ENCODE measurements around the gene HPSE2. TPM values are rescaled to one million over a fixed set of nuclear protein-coding genes. Genes with fewer than 3 reads are reported as not detected.
"Not testable (repeated sequence)": the region's sequence is repeated elsewhere in the genome, so short reads cannot be mapped to it uniquely, and the experiment has no call there.

HPSE2 gene
- polyA plus RNA-seq, 1 of the 3 experiments (the other 2 are of a cell fraction): not detected

DNA sequence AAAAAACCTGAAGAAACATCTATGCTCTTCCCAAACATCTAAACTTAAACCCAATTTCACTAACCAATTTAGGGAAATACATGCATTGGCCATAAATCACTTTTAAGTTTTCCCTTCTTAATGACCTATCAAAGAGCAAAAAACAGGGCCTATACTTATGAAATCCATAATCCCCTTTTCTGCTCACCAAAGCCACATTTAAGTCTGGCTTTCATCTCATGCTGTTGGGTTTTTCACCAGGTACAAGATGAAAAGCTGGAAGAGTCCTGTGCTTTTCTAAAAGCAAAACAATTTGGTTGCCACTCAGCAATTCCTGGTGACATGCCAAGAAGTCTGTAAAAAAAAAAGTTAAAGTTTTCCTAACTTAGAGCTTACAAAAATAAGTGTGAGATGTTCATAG, 92.6 kb downstream of the HPSE2 start:
- Histone ChIP-seq H3K9ac (no peak overlapping the region), H2AFZ (ENCODE audit: low read depth) (no peak overlapping the region), H3K4me3 (ENCODE audit: low read depth in 2 of 2, low read length in 1 of 2) (no peak overlapping the region), H3K27ac (ENCODE audit: low read depth in 2 of 2, low read length in 1 of 2) (no peak overlapping the region), H3K9me3 (no peaks in the 10 kb centered on the region), H3K9me2 (no peaks in the 10 kb centered on the region), H3K27me3 (ENCODE audit: insufficient read depth) (no peaks in the 10 kb centered on the region), H4K20me1 (ENCODE audit: insufficient read depth) (no peaks in the 10 kb centered on the region), H3K4me1 (ENCODE audit: control insufficient read depth in 1 of 2, insufficient read depth in 2 of 2, low read depth in 1 of 2, low read length in 1 of 2) (no peaks in the 10 kb centered on the region), H3K79me2 (ENCODE audit: insufficient read depth) (no peaks in the 10 kb centered on the region), H3K36me3 (replicated peaks in 1 of 2; ENCODE audit: control insufficient read depth in 1 of 2, insufficient read depth in 2 of 2, low read length in 1 of 2) (no peaks in the 10 kb centered on the region), H3F3A (replicated peaks; ENCODE audit: insufficient read depth) (no peaks in the 10 kb centered on the region), H3K4me2 (no peak overlapping the region)
- no peak for DNase-seq
- no peak for TF ChIP-seq RAD21 (IDR thresholded peaks at IDR 0.05; ENCODE audit: low read length)
- TF ChIP-seq MXI1 (IDR thresholded peaks at IDR 0.05; ENCODE audit: low read depth, low read length): no peak
- TF ChIP-seq FOXM1 (IDR thresholded peaks at IDR 0.05; ENCODE audit: low read depth): no peak
- no peak for TF ChIP-seq JUND (IDR thresholded peaks at IDR 0.05)
- TF ChIP-seq, protein P1, sequence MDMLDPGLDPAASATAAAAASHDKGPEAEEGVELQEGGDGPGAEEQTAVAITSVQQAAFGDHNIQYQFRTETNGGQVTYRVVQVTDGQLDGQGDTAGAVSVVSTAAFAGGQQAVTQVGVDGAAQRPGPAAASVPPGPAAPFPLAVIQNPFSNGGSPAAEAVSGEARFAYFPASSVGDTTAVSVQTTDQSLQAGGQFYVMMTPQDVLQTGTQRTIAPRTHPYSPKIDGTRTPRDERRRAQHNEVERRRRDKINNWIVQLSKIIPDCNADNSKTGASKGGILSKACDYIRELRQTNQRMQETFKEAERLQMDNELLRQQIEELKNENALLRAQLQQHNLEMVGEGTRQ (IDR thresholded peaks at IDR 0.05; ENCODE audit: borderline replicate concordance, low read depth, low read length): no peak
- no peak for TF ChIP-seq GATA2 (CRISPR knock-in tag; IDR thresholded peaks at IDR 0.05)
- TF ChIP-seq, protein P2, sequence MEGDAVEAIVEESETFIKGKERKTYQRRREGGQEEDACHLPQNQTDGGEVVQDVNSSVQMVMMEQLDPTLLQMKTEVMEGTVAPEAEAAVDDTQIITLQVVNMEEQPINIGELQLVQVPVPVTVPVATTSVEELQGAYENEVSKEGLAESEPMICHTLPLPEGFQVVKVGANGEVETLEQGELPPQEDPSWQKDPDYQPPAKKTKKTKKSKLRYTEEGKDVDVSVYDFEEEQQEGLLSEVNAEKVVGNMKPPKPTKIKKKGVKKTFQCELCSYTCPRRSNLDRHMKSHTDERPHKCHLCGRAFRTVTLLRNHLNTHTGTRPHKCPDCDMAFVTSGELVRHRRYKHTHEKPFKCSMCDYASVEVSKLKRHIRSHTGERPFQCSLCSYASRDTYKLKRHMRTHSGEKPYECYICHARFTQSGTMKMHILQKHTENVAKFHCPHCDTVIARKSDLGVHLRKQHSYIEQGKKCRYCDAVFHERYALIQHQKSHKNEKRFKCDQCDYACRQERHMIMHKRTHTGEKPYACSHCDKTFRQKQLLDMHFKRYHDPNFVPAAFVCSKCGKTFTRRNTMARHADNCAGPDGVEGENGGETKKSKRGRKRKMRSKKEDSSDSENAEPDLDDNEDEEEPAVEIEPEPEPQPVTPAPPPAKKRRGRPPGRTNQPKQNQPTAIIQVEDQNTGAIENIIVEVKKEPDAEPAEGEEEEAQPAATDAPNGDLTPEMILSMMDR (IDR thresholded peaks at IDR 0.05): no peak
- no peak for TF ChIP-seq FOSL2 (IDR thresholded peaks at IDR 0.05; ENCODE audit: borderline replicate concordance, low read depth)
- ChIA-PET CTCF (no interaction called here), POLR2A (no interaction called here)

DNA sequence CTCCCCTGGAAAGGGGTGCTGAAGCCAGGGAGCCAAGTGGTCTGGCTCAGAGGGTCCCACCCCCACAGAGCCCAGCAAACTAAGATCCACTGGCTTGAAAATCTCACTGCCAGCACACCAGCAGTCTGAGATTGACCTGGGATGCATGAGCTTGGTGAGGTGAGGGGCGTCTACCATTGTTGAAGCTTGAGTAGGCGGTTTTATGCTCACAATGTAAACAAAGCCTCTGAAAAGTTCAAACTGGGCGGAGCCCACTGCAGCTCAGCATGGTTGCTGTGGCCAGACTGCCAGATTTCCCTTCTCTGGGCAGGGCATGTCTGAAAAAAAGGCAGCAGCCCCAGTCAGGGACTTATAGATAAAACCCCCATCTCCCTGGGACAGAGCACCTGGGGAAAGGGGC, 102.8 kb downstream of the HPSE2 start:
- H3K4me3 ChIP-seq (ENCODE audit: low read depth in 2 of 2, low read length in 1 of 2); H3K36me3 ChIP-seq (replicated peaks in 1 of 2; ENCODE audit: control insufficient read depth in 1 of 2, insufficient read depth in 2 of 2, low read length in 1 of 2); H3K27ac ChIP-seq (ENCODE audit: low read depth in 2 of 2, low read length in 1 of 2); H3K27me3 ChIP-seq (ENCODE audit: insufficient read depth); H3F3A ChIP-seq (replicated peaks; ENCODE audit: insufficient read depth); H4K20me1 ChIP-seq (ENCODE audit: insufficient read depth); H3K4me1 ChIP-seq (ENCODE audit: control insufficient read depth in 1 of 2, insufficient read depth in 2 of 2, low read depth in 1 of 2, low read length in 1 of 2); H3K9me3 ChIP-seq; H2AFZ ChIP-seq (ENCODE audit: low read depth); H3K79me2 ChIP-seq (ENCODE audit: insufficient read depth); CTCF ChIA-PET; H3K4me2 ChIP-seq; H3K9ac ChIP-seq; DNase-seq; H3K9me2 ChIP-seq; POLR2A ChIA-PET: not testable (repeated sequence)
- WGBS (ENCODE audit: low lambda C conversion rate): 8% methylated on average over 3 of the region's 3 CpGs

- Histone ChIP-seq H3K27me3 (ENCODE audit: insufficient read depth) (no peaks in the 10 kb centered on the region), H3F3A (replicated peaks; ENCODE audit: insufficient read depth) (no peaks in the 10 kb centered on the region), H3K4me3 (ENCODE audit: low read depth in 2 of 2, low read length in 1 of 2) (no peak overlapping the region), H3K4me1 (ENCODE audit: control insufficient read depth in 1 of 2, insufficient read depth in 2 of 2, low read depth in 1 of 2, low read length in 1 of 2) (no peaks in the 10 kb centered on the region; a peak in 1 of 4 replicates), H3K27ac (ENCODE audit: low read depth in 2 of 2, low read length in 1 of 2) (no peak overlapping the region), H3K9me2 (no peaks in the 10 kb centered on the region), H3K9ac (no peak overlapping the region), H3K79me2 (ENCODE audit: insufficient read depth) (no peaks in the 10 kb centered on the region), H3K36me3 (replicated peaks in 1 of 2; ENCODE audit: control insufficient read depth in 1 of 2, insufficient read depth in 2 of 2, low read length in 1 of 2) (no peaks in the 10 kb centered on the region), H3K4me2 (no peak overlapping the region), H2AFZ (ENCODE audit: low read depth) (no peak overlapping the region), H4K20me1 (ENCODE audit: insufficient read depth) (no peaks in the 10 kb centered on the region), H3K9me3 (no peaks in the 10 kb centered on the region)
- POLR2A ChIA-PET: no interaction called here
- DNase-seq: no peak
- CTCF ChIA-PET: interaction anchor here (1.1 kb wide), 1 partner anchor 71 kb away, joined by 3 read pairs; no protein-coding TSS in a partner anchor
- WGBS (ENCODE audit: low lambda C conversion rate): 10% methylated on average over 3 of the region's 3 CpGs
- TF ChIP-seq TCF12 (IDR thresholded peaks at IDR 0.05) (no peak), TEAD4 (IDR thresholded peaks at IDR 0.05; ENCODE audit: borderline replicate concordance, insufficient read depth) (no peak), JUND (IDR thresholded peaks at IDR 0.05) (no peak), YY1 (IDR thresholded peaks at IDR 0.05; ENCODE audit: low read depth) (no peak), ELF1 (IDR thresholded peaks at IDR 0.05) (no peak), EP300 (IDR thresholded peaks at IDR 0.05; ENCODE audit: borderline replicate concordance in 1 of 2, low read depth in 1 of 2, low read length in 1 of 2) (no peak), PBX3 (IDR thresholded peaks at IDR 0.05) (no peak), GABPA (IDR thresholded peaks at IDR 0.05; ENCODE audit: low read depth) (no peak)
- TF ChIP-seq, protein P3, sequence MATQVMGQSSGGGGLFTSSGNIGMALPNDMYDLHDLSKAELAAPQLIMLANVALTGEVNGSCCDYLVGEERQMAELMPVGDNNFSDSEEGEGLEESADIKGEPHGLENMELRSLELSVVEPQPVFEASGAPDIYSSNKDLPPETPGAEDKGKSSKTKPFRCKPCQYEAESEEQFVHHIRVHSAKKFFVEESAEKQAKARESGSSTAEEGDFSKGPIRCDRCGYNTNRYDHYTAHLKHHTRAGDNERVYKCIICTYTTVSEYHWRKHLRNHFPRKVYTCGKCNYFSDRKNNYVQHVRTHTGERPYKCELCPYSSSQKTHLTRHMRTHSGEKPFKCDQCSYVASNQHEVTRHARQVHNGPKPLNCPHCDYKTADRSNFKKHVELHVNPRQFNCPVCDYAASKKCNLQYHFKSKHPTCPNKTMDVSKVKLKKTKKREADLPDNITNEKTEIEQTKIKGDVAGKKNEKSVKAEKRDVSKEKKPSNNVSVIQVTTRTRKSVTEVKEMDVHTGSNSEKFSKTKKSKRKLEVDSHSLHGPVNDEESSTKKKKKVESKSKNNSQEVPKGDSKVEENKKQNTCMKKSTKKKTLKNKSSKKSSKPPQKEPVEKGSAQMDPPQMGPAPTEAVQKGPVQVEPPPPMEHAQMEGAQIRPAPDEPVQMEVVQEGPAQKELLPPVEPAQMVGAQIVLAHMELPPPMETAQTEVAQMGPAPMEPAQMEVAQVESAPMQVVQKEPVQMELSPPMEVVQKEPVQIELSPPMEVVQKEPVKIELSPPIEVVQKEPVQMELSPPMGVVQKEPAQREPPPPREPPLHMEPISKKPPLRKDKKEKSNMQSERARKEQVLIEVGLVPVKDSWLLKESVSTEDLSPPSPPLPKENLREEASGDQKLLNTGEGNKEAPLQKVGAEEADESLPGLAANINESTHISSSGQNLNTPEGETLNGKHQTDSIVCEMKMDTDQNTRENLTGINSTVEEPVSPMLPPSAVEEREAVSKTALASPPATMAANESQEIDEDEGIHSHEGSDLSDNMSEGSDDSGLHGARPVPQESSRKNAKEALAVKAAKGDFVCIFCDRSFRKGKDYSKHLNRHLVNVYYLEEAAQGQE (IDR thresholded peaks at IDR 0.05; ENCODE audit: low read depth, low read length): no peak
Measured at GRCh38 chr10:99125879-99126278, 109.8 kb downstream of the HPSE2 start.

All from SK-N-SH (cell line).